HepG2 (cell line): ENCODE results near the gene PLCD4. TPM values are rescaled to one million over a fixed set of nuclear protein-coding genes. Genes with fewer than 3 reads are reported as not detected.

Experiments
- ATAC-seq: fragments of 200-7000 bp; cut with Tn5 transposase; 3 replicates; pipeline ENCODE4 v1.9.1; 2020; ENCODE audit warnings: mild to moderate bottlenecking, moderate library complexity
- BruUV-seq: library from RNA; stranded (reverse); fragments of 400-500 nt; replicated peaks from 2 replicates; lab custom pipeline; 2021; lab: Mats Ljungman, UMichigan
- CTCF ChIA-PET: fragments of 300-600 bp; formaldehyde crosslinking; extraction: SDS; loops from one replicate; lab custom pipeline; 2021; ENCODE audit warnings: low total read pairs, inconsistent platforms, low intra/inter-chr PET ratio; lab: Yijun Ruan, JAX
- POLR2A ChIA-PET: fragments of 350-600 bp; sonication (Branson Sonifier 250); formaldehyde crosslinking; loops from one replicate; lab custom pipeline; 2020; ENCODE audit warnings: antibody characterized with exemption, inconsistent platforms; lab: Yijun Ruan, JAX
- DNase-seq: peaks from one replicate; pipeline ENCODE4 v3.0.0-alpha.2; 2015; ENCODE audit warnings: low spot score
- FAIRE-seq: peaks from 3 replicates; lab custom pipeline; 2011; peaks lifted over from hg19 to GRCh38; lab: Jason Lieb, UNC
- H2AFZ ChIP-seq: one replicate; pipeline ENCODE4 v1.6.1; 2011; ENCODE audit warnings: low read length, inconsistent platforms
- H3K27ac ChIP-seq: fragments of 300-600 bp; 3 replicates; pipeline ENCODE4 v1.8.0; 2011; ENCODE audit warnings: mixed run types, mild to moderate bottlenecking, mixed read lengths, low read length, inconsistent platforms; ENCODE audit not compliant: insufficient read depth; ENCODE audit errors: extremely low read length
- H3K27me3 ChIP-seq, 2 experiments: fragments of 200-600 bp in 1 of 2; 2 replicates in 1 of 2; 3 replicates in 1 of 2; pipeline versions ENCODE4 v1.6.0 to v1.8.0; 2011; ENCODE audit warnings: low read length in 2 of 2, mild to moderate bottlenecking in 2 of 2, moderate library complexity in 2 of 2, inconsistent platforms in 1 of 2; ENCODE audit not compliant: insufficient read depth in 2 of 2, control insufficient read depth in 1 of 2
- H3K36me3 ChIP-seq, 2 experiments: fragments of 200-600 bp in 1 of 2; replicated peaks in 1 of 2; 2 replicates in 1 of 2; 3 replicates in 1 of 2; pipeline versions ENCODE4 v1.5.1 to v1.8.0; 2011; ENCODE audit warnings: low read length in 2 of 2, inconsistent platforms in 1 of 2; ENCODE audit not compliant: insufficient read depth in 2 of 2, control insufficient read depth in 1 of 2
- H3K4me1 ChIP-seq: 2 replicates; pipeline ENCODE4 v1.5.1; 2012; ENCODE audit warnings: low read length, inconsistent platforms; ENCODE audit not compliant: insufficient read depth
- H3K4me2 ChIP-seq: 2 replicates; pipeline ENCODE4 v1.6.0; 2011; ENCODE audit warnings: low read depth, low read length, inconsistent platforms
- H3K4me3 ChIP-seq, 3 experiments: fragments of 200-600 bp in 1 of 3; sonication (generic), shearing (Covaris generic) in 1 of 3; replicated peaks in 1 of 3; 2 replicates each; pipeline ENCODE4 v1.5.1; 2011 to 2016; ENCODE audit warnings: low read length in 3 of 3, inconsistent platforms in 2 of 3, low read depth in 2 of 3, mild to moderate bottlenecking in 2 of 3, control low read depth in 1 of 3, mixed read lengths in 1 of 3; ENCODE audit not compliant: insufficient read depth in 1 of 3
- H3K79me2 ChIP-seq: one replicate; pipeline ENCODE4 v1.6.1; 2011; ENCODE audit warnings: low read length, inconsistent platforms; ENCODE audit not compliant: insufficient read depth
- H3K9ac ChIP-seq: 2 replicates; pipeline ENCODE4 v1.6.0; 2011; ENCODE audit warnings: mild to moderate bottlenecking, low read depth, low read length, inconsistent platforms; ENCODE audit not compliant: insufficient read depth
- H3K9me3 ChIP-seq: 2 replicates; pipeline ENCODE4 v1.5.1; 2012; ENCODE audit warnings: mild to moderate bottlenecking, low read length
- H4K20me1 ChIP-seq: 2 replicates; pipeline ENCODE4 v1.6.0; 2011; ENCODE audit warnings: inconsistent platforms, mild to moderate bottlenecking, low read length, moderate library complexity; ENCODE audit not compliant: insufficient read depth
- CEBPG ChIP-seq: IDR thresholded peaks from 2 replicates; pipeline ENCODE4 v1.6.1; 2016
- ETS1 ChIP-seq: sonication (generic); formaldehyde crosslinking; IDR thresholded peaks from 2 replicates; pipeline ENCODE4 v1.4.0; 2020; ENCODE audit warnings: missing genetic modification reagents
- FUBP1 ChIP-seq: sonication (generic); formaldehyde crosslinking; IDR thresholded peaks from 2 replicates; pipeline ENCODE4 v1.5.1; 2020; ENCODE audit warnings: missing genetic modification reagents, mild to moderate bottlenecking, borderline replicate concordance
- LCORL ChIP-seq, 2 experiments: fragments of 450-650 bp in 1 of 2; sonication (generic) in 1 of 2; formaldehyde crosslinking in 1 of 2; IDR thresholded peaks; 2 replicates each; pipeline versions ENCODE4 v1.5.0 to v1.6.1; 2017 to 2020; ENCODE audit warnings: antibody characterized with exemption in 1 of 2, missing genetic modification reagents in 1 of 2
- MEF2D ChIP-seq: sonication (generic); formaldehyde crosslinking; IDR thresholded peaks from 2 replicates; pipeline ENCODE4 v1.5.1; 2020; ENCODE audit warnings: mild to moderate bottlenecking, missing genetic modification reagents
- MNT ChIP-seq: fragments of 450-650 bp; IDR thresholded peaks from 2 replicates; pipeline ENCODE4 v1.6.1; 2016
- PPARG ChIP-seq: conservative IDR thresholded peaks from 2 replicates; pipeline ENCODE4 v1.6.1; 2016; ENCODE audit warnings: missing biosample characterization, missing genetic modification reagents
- SNAPC5 ChIP-seq: sonication (generic); formaldehyde crosslinking; IDR thresholded peaks from 2 replicates; pipeline ENCODE4 v1.8.1; 2023; ENCODE audit warnings: mild to moderate bottlenecking, missing genetic modification reagents, borderline replicate concordance
- SRSF1 ChIP-seq: fragments of 200-400 bp; formaldehyde crosslinking; optimal IDR thresholded peaks from 2 replicates; pipeline ENCODE3; 2017; ENCODE audit warnings: mild to moderate bottlenecking, low read depth, low read length, moderate library complexity
- SUZ12 ChIP-seq: fragments of 150-350 bp; IDR thresholded peaks from 2 replicates; pipeline ENCODE4 v1.6.1; 2014; ENCODE audit warnings: low read depth, low read length
- ZNF431 ChIP-seq: sonication (generic); formaldehyde crosslinking; IDR thresholded peaks from 2 replicates; pipeline ENCODE4 v1.9.0; 2022; ENCODE audit warnings: missing genetic modification reagents, low read depth, mild to moderate bottlenecking, borderline replicate concordance
- ZNF574 ChIP-seq: sonication (generic); formaldehyde crosslinking; IDR thresholded peaks from 2 replicates; pipeline ENCODE4 v1.4.0; 2020; ENCODE audit warnings: missing genetic modification reagents
- ZSCAN22 ChIP-seq: sonication (generic); formaldehyde crosslinking; IDR thresholded peaks from 2 replicates; pipeline ENCODE4 v1.4.0; 2020; ENCODE audit warnings: mild to moderate bottlenecking, missing genetic modification reagents
- WGBS: methylation state at CpG from one replicate; pipeline ENCODE4 v1.1.6; 2017; ENCODE audit warnings: low lambda C conversion rate; 5-methylcytosine and 5-hydroxymethylcytosine counted together
- in situ Hi-C: cut with HindIII; loops from 2 replicates; pipeline ENCODE4 v1.10.0; 2017; ENCODE audit warnings: low pct_unique_long_range_greater_than_20kb; ENCODE audit not compliant: extremely low pct_ligation_motif_present
- intact Hi-C: fragments of 100-400 bp; cut with micrococcal nuclease; formaldehyde crosslinking; loops from one replicate; pipeline ENCODE4 v1.10.0; 2022; ENCODE audit not compliant: unreplicated experiment
- polyA plus RNA-seq, 8 experiments: library from polyadenylated mRNA; depleted of rRNA in 3 of 8; stranded (reverse) in 7 of 8; unstranded in 1 of 8; fragments of >200 nt; fragmentation: Illumina TruSeq in 4 of 8; extraction: Trizol in 4 of 8; gene quantifications; 2 replicates each; pipeline versions ENCODE4 v1.2.1 to v1.2.3, GENCODE V29; 2011 to 2016; ENCODE audit warnings: low read depth in 4 of 8, missing spikeins in 1 of 8, mixed read lengths in 1 of 8; ENCODE audit not compliant: insufficient read depth in 1 of 8
- total RNA-seq, 5 experiments: library from RNA; depleted of rRNA; stranded (reverse); fragments of >200 nt; fragmentation: Illumina TruSeq; extraction: Trizol; gene quantifications; 2 replicates each; pipeline ENCODE4 v1.2.3, GENCODE V29; 2016; ENCODE audit warnings: low read depth in 1 of 5

PLCD4 gene
- total and polyA plus RNA-seq, 2 of the 13 experiments (the other 11 are each of a cell fraction or from before 2014, with no cell fraction given): 0.26 TPM; not detected in 1

- TF ChIP-seq ZNF574 (CRISPR knock-in tag): no peak
Observed at GRCh38 chr2:218645126-218645525, 37.4 kb downstream of the PLCD4 start (continued).

- Histone ChIP-seq H3K9me3 (no peaks in the 10 kb centered on the region), H3K9ac (no peak overlapping the region), H3K79me2 (no peaks in the 10 kb centered on the region), H4K20me1 (no peaks in the 10 kb centered on the region), H3K36me3 (peaks cover 43 to 86% of the 10 kb centered on the region in 2 experiments), H3K4me1 (peaks cover 11% of the 10 kb centered on the region; the same call in 1 of the 2 replicates), H2AFZ (no peak overlapping the region), H3K4me2 (no peak overlapping the region), H3K27ac (no peak overlapping the region), H3K4me3 (no peak overlapping the region), H3K27me3 (no peaks in the 10 kb centered on the region)
- ChIA-PET POLR2A (interaction anchor here (1.8 kb wide), 1 partner anchor 11 kb away, joined by 5 read pairs; the partner anchor contains the start of genes BCS1L and ZNF142), CTCF (interaction anchor here (0.9 to 2.1 kb wide), 4 partner anchors 39 to 462 kb away, joined by 3 to 12 read pairs (median 4); no protein-coding TSS in a partner anchor)
- intact Hi-C loops: loop anchor here (1.0 to 2.0 kb wide), 2 partner anchors 64 to 199 kb away; no protein-coding TSS in a partner anchor
- in situ Hi-C loops: loop anchor here (5.0 kb wide), 1 partner anchor 376 kb away; the partner anchor contains the start of genes AAMP and PNKD
- peak; percentile 56 for DNase-seq
- WGBS: 80% methylated on average over 9 of the region's 9 CpGs
- peak; percentile 96 for FAIRE-seq
- BruUV-seq: no TSS peak
- ATAC-seq: peak; percentile 84
- 0 out of 2 replicates have a peak, but pooled peaks have one; percentile 23 for TF ChIP-seq FUBP1
- no peak for TF ChIP-seq ZSCAN22 (CRISPR knock-in tag)
- no peak for TF ChIP-seq ZNF431
- no peak for TF ChIP-seq SUZ12
- peak; percentile 35; the same call in 1 of the 2 replicates for TF ChIP-seq CEBPG (CRISPR knock-in tag)
- no peak for TF ChIP-seq PPARG (CRISPR knock-in tag)
- TF ChIP-seq SRSF1: no peak
- no peak for TF ChIP-seq ETS1 (CRISPR knock-in tag)
- no peak for TF ChIP-seq MNT
- TF ChIP-seq MEF2D (CRISPR knock-in tag): no peak
- TF ChIP-seq SNAPC5 (CRISPR knock-in tag): no peak
- no peak for TF ChIP-seq LCORL (IDR thresholded peaks at IDR 0.05)
- no peak for TF ChIP-seq LCORL (CRISPR knock-in tag; IDR thresholded peaks at IDR 0.05)
Observed at GRCh38 chr2:218648088-218648786, 40.5 kb downstream of the PLCD4 start.
